Measurements from ENCODE around the gene STUM.

The STUM gene

GRCh38 chr1:226534098-226534497 lies 14.5 kb upstream of the STUM start:
- DNase-seq (ENCODE audit: low read depth), result no peak

DNA sequence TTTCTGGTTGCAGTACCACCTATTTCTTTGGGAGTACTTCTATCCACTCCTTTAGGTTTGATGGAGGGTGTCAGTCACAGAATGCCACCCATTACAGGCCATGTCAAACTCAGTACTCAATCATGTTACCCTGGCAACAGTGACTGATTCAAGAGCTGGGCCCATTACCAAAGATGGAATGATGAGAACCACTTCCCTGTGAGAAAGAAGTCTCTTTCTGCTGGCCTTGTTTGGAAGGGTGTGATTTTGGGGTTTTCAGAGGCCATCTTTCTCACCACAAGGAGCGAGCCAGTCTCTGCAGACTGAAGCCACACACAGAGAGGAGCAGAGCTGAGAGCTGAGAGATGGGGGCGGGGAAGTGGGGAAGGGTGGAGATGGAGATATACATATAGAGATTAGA lies 13.9 kb upstream of the STUM start:
- DNase-seq (ENCODE audit: low read depth), result no peak

DNA sequence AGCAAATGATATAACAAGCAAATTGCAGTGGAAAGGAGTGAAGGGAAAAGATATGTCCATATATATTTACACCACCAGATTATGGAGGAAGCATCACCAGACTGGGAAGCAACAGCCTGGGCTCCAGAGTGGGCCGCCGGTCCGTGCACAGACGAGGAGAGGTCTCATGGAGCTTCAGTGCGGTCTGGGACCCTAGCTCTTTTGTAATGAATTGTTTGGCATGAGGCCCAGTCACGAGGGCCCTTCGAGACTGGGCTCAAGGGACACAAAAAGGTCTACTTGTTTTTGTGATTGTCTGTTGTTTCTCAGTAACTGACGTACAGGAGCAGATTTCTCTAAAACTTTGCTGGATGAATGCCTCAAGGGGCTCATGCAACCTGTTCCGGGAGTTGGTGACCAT lies 12.9 kb upstream of the STUM start:
- no peak for DNase-seq (ENCODE audit: low read depth)

DNA sequence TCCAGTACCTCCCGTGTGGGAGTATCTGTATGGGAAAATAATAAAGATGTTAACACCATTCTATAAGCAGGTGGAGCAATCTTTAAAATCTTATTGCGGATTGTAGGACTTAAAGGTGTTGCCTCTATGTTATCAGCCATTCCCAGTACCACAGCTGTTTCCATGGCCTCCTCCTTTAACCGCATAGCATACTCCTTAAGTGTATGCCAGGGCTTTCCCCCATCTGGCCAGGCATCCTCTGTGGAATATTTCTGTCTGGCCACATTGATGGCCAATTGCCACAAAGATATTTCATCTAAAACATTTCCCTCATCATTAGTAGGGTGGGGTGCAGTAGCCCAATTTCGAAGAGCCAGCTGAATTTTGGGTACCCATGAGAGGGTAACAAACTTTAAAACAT lies 7.3 kb upstream of the STUM start:
- DNase-seq (ENCODE audit: low read depth), result no peak

- DNase-seq (ENCODE audit: low read depth), result no peak
These were observed 6.6 kb upstream of the STUM start for GRCh38 chr1:226541631-226542622.

- no peak for DNase-seq (ENCODE audit: low read depth)
These were observed 5.9 kb upstream of the STUM start for GRCh38 chr1:226542623-226543103.

DNA sequence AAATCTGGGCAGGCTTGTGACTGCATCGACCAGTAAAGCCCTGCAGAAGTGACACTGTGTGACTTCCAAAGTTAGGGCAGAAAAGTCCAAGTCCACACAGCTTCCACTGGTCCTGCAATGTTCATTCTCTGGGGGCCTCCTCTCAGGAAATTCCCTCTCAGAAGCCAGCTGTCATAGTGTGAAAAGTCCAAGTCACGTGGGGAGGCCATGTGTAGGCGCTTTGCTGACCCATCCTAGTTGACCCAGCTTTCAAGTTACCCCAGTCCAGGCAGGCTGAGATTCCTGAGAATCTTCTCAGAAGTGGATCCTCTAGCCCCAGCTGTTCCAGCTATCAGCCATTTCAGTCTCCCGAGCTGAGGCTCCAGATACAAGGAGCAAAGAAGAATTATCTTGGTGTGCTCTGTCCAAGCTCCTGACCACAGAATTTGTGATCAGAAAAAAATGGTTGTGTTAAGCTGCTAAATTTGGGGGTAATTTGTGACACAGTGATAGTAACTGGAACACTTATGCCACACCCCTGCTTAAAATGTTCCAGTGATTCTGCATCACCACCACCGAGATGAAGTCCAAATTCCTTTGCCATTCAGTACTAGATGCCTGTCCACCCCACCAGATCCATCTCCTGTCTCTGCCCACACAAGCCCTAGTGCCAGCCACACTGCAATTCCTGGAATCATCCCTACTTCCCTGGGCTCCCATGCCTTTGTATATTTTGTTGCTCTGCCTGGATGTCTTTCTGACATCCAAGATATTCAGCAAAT lies 2.5 kb upstream of the STUM start:
- no peak for DNase-seq (ENCODE audit: low read depth)

GRCh38 chr1:226546926-226547325 lies 1.6 kb upstream of the STUM start:
- no peak for DNase-seq (ENCODE audit: low read depth)

DNA sequence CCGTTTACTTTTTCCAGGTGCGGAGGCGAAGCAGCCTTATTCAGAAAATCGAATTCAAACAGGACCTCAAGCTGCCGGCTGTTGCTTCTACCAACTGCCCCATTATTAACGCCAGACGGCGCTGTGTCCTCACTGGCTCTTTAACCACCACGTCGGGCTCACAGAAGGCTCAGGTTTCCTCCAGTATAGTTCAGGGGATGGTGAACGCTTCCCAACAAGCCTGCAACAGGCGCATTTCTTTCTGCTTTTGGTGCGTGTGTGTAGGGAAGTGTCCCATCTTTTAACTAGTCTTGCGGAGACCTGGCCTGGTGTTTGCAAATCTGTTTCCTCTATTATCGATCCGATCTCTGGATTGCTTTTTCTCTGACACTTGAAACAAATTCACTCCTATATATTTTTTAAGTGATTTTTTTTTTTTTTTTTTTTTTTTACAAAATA lies 791 bp upstream of the STUM start:
- DNase-seq (ENCODE audit: low read depth), result peak; percentile 52

- no peak for DNase-seq (ENCODE audit: low read depth)
These were observed 751 bp downstream of the STUM start for GRCh38 chr1:226549094-226549936.

DNA sequence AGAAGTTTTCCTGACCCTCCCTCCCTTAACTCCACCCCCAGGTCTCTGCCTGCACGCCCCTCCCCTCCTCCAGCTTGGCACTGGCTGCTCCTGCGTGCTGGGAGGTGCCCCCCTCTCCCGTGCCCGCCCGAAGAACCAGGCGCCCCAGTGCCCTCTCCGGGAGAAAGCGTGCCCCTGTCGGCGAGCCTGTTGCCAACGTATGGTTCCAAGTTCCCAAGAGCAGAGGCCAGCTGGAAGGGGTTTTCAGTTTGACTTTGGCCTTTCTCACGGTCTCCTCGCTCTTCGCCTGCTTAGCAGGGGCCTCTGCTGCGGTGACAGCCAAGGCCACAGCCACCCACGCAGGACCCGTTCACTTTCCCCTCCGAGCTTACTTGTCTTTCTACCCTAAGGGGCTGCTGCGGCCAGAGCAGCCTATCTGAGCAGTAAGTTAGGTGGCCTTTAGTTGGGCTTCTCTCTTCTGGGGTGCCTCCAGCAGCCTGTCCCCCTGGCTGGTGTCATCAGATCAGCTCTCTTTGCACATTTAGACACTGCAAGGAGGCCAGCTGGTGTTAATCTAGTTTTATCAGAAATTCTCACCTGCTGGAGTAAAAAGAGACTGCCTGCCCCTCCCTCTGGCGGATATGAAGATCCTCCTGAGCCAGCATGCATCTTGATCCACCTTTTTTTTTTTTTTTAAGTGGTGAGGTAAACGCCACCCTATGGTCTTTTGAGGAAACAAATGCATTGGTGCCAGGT lies 1.5 kb downstream of the STUM start:
- no peak for DNase-seq (ENCODE audit: low read depth)

DNA sequence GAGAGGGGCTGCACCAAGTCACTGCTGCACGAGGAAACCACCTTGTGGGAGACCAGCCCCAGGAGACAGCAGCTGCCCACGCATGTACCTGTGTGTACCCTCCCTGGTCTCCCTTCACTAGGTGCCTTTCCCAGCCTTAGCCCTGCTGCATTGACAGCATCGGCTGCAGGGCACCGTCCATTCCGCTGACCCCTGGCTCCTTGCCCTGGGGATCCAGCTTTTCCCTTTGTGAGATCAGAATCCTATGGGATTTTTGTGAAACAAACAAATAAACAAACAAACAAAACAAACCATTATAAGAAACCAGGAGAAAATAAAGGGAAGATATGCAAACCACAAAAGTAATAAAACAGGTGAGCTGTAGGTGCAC lies 2.1 kb downstream of the STUM start:
- DNase-seq (ENCODE audit: low read depth), result no peak

GRCh38 chr1:226551299-226551698 lies 2.7 kb downstream of the STUM start:
- DNase-seq (ENCODE audit: low read depth), result no peak

GRCh38 chr1:226552061-226552460 lies 3.5 kb downstream of the STUM start:
- no peak for DNase-seq (ENCODE audit: low read depth)

DNA sequence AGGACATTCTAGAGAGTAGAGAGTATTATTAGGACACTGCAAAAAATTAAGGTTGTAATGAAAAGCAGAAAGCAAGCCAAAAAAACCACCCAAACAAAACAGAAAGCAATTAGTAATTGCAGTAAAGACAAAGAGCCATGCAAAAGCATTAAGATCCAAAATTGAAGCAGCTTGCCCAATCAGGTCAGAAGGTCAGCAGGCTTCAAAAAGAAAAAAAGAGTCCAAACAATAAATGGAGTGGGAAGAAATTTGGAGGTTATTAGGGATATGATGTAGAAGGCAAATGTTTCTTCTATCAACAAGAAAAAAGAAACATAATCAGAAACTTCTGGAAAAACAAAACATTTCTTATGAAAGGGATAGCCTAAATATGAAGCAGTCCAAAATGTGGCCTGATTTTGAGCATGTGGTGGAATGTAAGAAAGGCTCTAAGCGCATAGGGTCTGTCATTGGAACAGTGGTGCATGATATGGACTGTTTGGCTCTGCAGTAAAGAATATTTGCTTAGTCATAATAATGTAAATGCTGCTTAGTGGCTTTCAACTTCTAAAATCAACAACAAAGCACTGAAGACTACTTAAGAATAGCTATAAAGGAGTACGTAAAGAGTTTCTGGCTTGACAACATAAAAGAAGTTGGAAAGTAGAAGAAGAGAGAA lies 4.8 kb downstream of the STUM start:
- no peak for DNase-seq (ENCODE audit: low read depth)

DNA sequence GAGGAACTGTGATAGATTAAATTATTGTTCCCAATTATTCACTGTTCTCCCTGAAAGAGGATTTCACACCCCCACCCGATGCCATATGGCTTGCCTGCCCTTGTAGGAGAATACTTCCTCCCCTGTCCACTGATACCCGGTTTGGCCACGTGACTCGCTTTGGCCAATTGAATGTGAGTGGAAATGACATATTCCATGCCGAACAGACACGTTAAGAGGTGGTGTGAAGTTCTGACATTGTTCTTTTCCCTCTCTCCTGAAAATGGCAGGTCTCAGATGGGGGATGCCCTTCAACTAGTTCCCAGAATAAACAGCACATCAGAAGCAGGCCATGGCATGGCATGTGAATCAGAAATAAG lies 5.3 kb downstream of the STUM start:
- no peak for DNase-seq (ENCODE audit: low read depth)

GRCh38 chr1:226555092-226555491 lies 6.5 kb downstream of the STUM start:
- DNase-seq (ENCODE audit: low read depth), result no peak

DNA sequence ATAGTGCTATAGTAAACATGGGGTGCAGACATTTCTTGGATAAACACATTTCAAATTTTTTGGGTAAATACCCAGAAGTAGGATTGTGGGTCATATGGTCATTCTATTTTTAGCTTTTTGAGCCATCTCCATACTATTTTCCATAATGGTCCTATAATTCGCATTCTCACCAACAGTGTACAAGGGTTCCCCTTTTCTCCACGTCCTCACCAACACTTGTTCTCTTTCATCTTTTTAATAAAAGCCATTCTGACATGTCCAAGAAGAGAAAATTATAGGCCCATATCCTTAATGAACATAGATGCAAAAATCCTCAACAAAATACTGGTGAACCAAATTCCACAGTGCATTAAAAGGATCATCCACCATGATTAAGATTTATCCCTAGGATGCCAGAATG lies 8.9 kb downstream of the STUM start:
- no peak for DNase-seq (ENCODE audit: low read depth)

GRCh38 chr1:226558036-226558650 lies 9.6 kb downstream of the STUM start:
- no peak for DNase-seq (ENCODE audit: low read depth)

GRCh38 chr1:226560243-226560642 lies 11.7 kb downstream of the STUM start:
- no peak for DNase-seq (ENCODE audit: low read depth)

GRCh38 chr1:226562989-226563388 lies 14.4 kb downstream of the STUM start:
- no peak for DNase-seq (ENCODE audit: low read depth)

Measured in non-pigmented ciliary epithelial cell (primary cell).